ENCODE data around the gene TEX47. TPM values are rescaled to one million over a fixed set of nuclear protein-coding genes. Genes with fewer than 3 reads are reported as not detected.

Gene TEX47
- not detected for total RNA-seq

DNA sequence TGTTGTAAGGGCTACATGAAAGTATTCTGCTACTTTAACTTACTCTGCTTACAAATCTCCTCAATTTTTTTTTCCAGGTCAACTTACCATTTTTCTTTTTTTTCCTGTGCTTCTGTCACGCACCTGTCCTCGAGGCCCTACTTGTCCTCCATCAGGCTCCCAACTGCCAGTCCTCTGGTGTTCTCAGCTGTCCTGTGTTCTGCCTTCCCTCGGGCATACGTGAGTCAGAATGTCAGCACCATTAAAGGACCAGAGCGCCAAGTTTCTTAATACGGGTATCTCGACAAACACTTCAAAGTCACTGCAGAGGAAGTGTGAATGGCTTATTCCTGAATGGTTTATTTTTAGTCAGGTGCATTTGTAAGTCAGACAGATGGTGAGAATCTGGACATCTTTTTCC is at the start of gene TEX47:
TEX47 (minus strand) TSS at position 185 of the 400 bp plus-strand sequence. CDS start 795 bp downstream, outside the sequence.
- ATAC-seq (no peak), DNase-seq (ENCODE audit: low spot score) (no peak)
- Mint-ChIP-seq H3K4me1 (ENCODE audit: low read depth in 2 of 2) (no peaks in the 10 kb centered on the region), H3K4me3 (no peak within 1 kb of the TSS), H3K9me3 (no peaks in the 10 kb centered on the region), H3K27me3 (no peaks in the 10 kb centered on the region), H3K27ac (no peak within 1 kb of the TSS), H3K36me3 (no peaks in the 10 kb centered on the region)

DNA sequence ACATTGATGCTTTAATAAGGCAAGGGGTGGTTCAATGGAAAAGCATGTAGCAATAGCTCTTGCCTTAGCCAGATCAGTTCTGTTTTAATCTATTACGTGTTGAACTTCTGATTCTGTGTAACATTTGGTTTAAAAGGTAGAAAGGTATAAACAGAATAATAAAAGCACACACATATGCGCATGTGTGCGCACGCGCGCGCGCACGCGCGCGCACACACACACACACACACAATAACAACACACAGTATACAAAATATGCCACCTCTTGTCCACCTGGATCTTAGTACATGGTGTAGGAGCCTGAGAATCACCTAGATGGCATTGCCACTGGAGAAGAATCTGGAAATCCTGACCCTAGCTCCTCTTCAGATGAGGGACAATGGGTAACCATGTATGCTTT is 49.6 kb upstream of the TEX47 start:
- Mint-ChIP-seq H3K4me3 (no peak overlapping the region), H3K27ac (no peak overlapping the region), H3K9me3 (peaks cover under 1% of the 10 kb centered on the region), H3K36me3 (no peaks in the 10 kb centered on the region), H3K27me3 (no peaks in the 10 kb centered on the region), H3K4me1 (ENCODE audit: low read depth in 2 of 2) (no peaks in the 10 kb centered on the region)
- ATAC-seq (no peak), DNase-seq (ENCODE audit: low spot score) (no peak)

DNA sequence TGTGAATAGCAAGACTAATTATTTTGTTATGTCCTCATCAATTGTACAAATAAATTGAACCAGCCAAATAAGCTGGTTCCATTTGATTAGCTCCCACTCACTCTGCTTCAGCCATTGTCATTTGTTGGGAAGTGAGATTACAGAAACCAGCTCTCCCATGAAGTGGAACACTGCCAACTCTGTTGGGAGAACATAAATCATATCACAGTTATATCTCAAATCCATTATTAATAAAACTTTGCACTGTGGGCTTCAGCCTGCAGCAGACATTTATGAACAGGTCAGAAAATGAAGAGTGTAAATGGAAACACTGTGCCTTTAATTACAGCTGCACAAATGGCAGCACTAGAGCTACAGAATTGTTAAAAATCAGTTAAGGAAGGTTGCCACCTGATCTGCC is 46.7 kb upstream of the TEX47 start:
- no peak for DNase-seq (ENCODE audit: low spot score)

DNA sequence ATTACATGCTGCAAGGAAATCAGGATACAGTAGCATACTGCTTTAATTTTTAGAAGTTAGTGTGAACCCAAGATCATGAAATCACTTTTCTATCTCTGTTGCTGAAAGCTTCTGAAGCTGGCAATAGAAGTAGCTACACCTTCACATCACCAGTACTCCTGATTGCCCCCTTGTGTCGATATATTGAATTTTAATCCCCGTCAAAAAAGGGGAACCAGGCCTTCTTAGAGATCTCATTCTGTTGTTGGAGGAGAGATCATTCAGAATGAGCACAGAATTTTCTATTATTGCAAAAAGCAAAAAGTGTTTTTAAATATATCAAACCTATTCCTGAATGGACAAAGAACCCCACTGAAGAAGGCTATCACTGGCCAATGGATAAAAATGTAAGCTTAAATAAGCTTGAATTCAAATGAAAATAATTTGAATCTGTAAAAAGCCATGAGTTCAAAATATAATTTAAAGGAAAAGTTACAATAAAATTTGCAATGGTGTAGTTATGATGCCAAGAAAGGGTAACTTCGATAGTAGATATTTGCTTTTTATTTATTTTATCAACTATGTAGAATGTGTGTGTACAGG is 39.7 kb upstream of the TEX47 start:
- ATAC-seq (no peak), DNase-seq (ENCODE audit: low spot score) (no peak)
- Mint-ChIP-seq H3K27me3 (no peaks in the 10 kb centered on the region), H3K36me3 (no peaks in the 10 kb centered on the region), H3K4me1 (ENCODE audit: low read depth in 2 of 2) (no peaks in the 10 kb centered on the region), H3K9me3 (peaks cover 3% of the 10 kb centered on the region), H3K4me3 (no peak overlapping the region), H3K27ac (no peak overlapping the region)

More for the DNA sequence above, 46.7 kb upstream of the TEX47 start:
- H3K27me3 Mint-ChIP-seq, result no peaks in the 10 kb centered on the region
- H3K4me3 Mint-ChIP-seq, result no peak overlapping the region
- H3K36me3 Mint-ChIP-seq, result no peaks in the 10 kb centered on the region
- no peaks in the 10 kb centered on the region for H3K9me3 Mint-ChIP-seq
- no peak overlapping the region for H3K27ac Mint-ChIP-seq
- no peaks in the 10 kb centered on the region for H3K4me1 Mint-ChIP-seq (ENCODE audit: low read depth in 2 of 2)
- no peak for ATAC-seq

DNA sequence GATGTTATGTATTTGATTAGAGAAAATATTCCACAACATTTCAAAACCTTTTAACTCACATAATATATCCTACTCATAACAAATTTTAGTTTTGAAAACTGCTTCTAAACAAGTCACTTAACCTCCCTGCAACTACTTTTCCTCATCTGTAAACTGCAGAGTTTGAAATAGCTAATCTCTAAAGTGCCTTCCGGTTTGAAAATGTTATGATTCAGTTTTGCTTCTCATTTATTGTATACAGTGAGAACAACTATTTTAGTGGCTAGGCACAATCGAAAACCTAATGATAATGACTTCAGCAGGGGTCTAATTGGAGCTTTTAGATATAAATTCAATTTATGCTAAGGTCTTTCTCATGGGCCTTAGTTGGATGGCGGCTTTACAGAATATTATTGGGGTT is 30.7 kb upstream of the TEX47 start:
- DNase-seq (ENCODE audit: low spot score), result no peak
- ATAC-seq, result no peak
- Mint-ChIP-seq H3K27ac (no peak overlapping the region), H3K9me3 (peaks cover 18% of the 10 kb centered on the region), H3K27me3 (no peaks in the 10 kb centered on the region), H3K4me1 (ENCODE audit: low read depth in 2 of 2) (no peaks in the 10 kb centered on the region), H3K36me3 (no peaks in the 10 kb centered on the region), H3K4me3 (no peak overlapping the region)

DNA sequence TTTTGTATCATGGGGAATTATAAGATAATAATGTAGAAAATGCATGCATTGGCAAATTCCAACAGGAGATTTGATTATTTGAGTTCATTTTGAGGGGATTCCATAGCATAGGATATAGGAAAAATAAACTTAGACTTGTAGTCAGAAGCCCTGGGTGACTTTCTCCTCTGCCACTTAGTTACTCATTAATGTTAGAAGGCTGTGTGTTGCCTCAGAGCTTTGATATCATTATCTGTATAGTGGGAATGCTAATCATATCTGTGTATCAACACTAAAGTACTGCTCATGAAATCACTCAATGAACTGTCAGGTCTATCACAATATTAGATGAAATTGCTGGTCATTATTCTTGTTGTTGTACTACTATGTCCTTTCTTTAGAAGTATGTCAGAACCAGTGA is 23.0 kb upstream of the TEX47 start:
- H3K27ac Mint-ChIP-seq, result no peak overlapping the region
- H3K27me3 Mint-ChIP-seq, result no peaks in the 10 kb centered on the region
- H3K9me3 Mint-ChIP-seq, result peaks cover 16% of the 10 kb centered on the region
- H3K4me1 Mint-ChIP-seq (ENCODE audit: low read depth in 2 of 2), result no peaks in the 10 kb centered on the region
- H3K36me3 Mint-ChIP-seq, result no peaks in the 10 kb centered on the region
- DNase-seq (ENCODE audit: low spot score) (no peak), ATAC-seq (no peak)
- no peak overlapping the region for H3K4me3 Mint-ChIP-seq

DNA sequence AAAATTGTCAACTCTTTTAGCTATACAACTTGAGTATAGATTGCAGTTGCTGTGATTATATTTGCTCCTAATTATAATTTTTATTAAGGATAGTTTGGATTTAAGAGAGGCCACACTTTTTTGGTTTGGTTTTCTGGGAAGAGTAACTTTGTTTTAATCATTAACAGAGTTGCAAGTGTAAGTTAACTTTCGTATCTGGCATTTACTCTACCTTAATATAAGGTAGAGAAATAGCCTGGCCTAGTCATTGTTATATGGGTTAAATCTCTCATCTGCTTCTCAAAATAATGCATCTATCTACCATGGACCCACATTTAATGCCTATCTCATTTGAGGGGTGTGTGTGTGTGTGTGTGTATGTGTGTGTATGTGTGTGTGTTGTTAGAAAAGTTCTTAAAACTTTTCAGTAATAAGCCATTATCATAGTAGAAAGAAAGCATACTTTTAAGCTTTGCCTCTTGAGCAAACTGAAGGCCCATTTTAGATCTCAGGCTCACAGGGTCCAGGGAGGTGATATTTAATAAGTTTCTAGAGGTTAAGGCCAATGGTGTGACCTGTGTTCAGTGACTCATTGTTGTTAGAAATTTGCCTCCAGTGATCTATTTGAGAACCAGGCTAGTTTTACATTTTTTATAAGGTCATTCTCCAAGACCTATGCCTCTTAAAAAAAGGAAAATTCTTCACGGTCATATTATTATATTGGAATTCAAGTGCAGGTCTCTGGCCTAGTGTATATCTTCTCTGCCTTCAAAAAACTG is 10.9 kb upstream of the TEX47 start:
- Mint-ChIP-seq H3K27me3 (no peaks in the 10 kb centered on the region), H3K4me1 (ENCODE audit: low read depth in 2 of 2) (no peaks in the 10 kb centered on the region), H3K36me3 (no peaks in the 10 kb centered on the region), H3K27ac (no peak overlapping the region), H3K4me3 (no peak overlapping the region), H3K9me3 (peaks cover 3% of the 10 kb centered on the region)
- ATAC-seq, result no peak
- DNase-seq (ENCODE audit: low spot score), result no peak

DNA sequence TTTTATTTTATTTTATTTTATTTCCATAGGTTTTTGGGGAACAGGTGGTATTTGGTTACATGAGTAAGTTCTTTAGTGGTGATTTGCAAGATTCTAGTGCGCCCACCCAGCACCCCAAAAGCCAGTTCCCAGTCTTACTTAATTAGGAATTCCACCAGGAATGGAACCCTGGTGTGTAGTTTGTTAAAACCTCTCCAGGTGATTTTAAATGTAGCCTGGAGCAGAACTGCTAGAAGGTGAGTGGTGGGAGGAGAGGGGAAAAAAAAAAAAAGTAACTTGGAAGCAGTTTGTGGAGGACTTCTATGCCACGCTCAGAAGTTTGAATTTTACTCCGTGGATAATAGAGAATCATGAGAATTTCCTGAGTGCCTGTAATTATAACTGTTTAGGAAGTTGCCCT is 5.5 kb upstream of the TEX47 start:
- Mint-ChIP-seq H3K36me3 (no peaks in the 10 kb centered on the region), H3K9me3 (peaks cover 3% of the 10 kb centered on the region), H3K4me3 (no peak overlapping the region), H3K4me1 (ENCODE audit: low read depth in 2 of 2) (no peaks in the 10 kb centered on the region), H3K27ac (no peak overlapping the region), H3K27me3 (no peaks in the 10 kb centered on the region)
- ATAC-seq, result no peak
- no peak for DNase-seq (ENCODE audit: low spot score)

DNA sequence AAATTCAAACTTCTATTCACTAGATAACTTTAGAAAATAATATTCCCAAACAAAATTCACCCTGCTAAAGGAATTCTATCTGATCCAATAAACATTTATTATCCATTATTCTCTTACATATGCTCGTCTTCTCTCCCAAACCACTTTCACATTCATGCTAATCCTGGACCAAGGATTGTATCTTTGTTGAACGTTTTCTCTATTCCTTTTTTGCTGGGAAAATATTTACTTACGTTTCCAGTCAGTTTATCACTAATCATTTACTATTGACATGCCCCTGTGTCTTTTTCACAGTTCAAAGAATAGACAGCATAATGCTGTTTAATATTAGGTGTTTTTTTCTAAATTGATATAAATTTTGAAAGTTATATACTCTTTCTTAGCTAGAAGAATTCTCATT is 3.2 kb downstream of the TEX47 start:
- DNase-seq (ENCODE audit: low spot score) (no peak), ATAC-seq (no peak)
- H3K9me3 Mint-ChIP-seq, result no peaks in the 10 kb centered on the region
- no peaks in the 10 kb centered on the region for H3K36me3 Mint-ChIP-seq
- no peaks in the 10 kb centered on the region for H3K27me3 Mint-ChIP-seq
- no peak overlapping the region for H3K4me3 Mint-ChIP-seq
- no peak overlapping the region for H3K27ac Mint-ChIP-seq
- H3K4me1 Mint-ChIP-seq (ENCODE audit: low read depth in 2 of 2), result no peaks in the 10 kb centered on the region

DNA sequence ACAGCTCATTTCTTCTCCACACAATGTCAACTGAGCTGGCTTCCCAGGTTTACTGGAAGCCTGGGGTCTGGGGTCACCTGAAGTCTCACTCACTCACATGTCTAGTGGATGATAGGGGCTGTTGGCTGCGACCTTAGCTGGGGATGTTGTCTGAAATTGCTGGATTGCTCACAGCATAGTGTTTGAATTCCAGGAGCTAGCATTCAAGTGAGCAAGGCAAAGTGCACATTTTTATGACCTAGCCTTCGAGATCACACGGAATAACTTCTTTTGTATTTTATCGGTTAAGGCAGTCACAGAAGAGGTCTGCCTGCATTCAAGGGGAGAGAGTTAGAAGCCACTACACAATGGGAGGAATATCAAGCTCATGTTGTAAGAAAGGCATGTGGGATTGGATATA is 3.6 kb downstream of the TEX47 start:
- DNase-seq (ENCODE audit: low spot score) (no peak), ATAC-seq (no peak)
- Mint-ChIP-seq H3K4me1 (ENCODE audit: low read depth in 2 of 2) (no peaks in the 10 kb centered on the region), H3K27me3 (no peaks in the 10 kb centered on the region), H3K4me3 (no peak overlapping the region), H3K9me3 (no peaks in the 10 kb centered on the region), H3K27ac (no peak overlapping the region), H3K36me3 (no peaks in the 10 kb centered on the region)

DNA sequence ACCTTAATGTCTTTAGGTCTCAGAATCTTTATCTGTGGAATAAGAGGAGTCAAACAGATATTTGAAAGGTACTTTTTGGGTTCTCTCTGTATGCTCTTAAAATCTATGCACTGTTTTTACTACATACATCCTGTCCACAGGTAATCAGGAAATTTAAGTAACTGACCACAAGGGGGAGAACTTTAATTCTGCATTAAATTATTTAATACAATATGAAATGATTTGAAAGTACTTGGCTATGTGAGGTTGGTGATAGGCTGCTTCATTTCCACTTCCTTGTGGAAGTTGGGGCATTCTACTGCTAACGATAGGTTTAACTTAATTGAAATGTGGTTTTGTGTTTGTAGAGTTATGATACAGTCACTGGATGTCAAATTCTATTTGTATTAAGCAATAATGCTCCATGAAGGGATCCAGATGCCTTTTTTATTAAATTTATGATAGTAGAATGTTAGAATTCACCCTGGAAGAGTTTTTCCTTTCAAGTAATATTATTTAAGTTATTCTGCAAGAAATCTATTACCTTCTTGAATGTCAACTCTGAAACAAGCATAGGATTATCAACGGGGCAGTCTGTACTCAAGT is 6.0 kb downstream of the TEX47 start:
- H3K9me3 Mint-ChIP-seq, result peaks cover 3% of the 10 kb centered on the region
- H3K4me3 Mint-ChIP-seq, result no peak overlapping the region
- no peaks in the 10 kb centered on the region for H3K36me3 Mint-ChIP-seq
- no peaks in the 10 kb centered on the region for H3K27me3 Mint-ChIP-seq
- DNase-seq (ENCODE audit: low spot score), result no peak
- no peaks in the 10 kb centered on the region for H3K4me1 Mint-ChIP-seq (ENCODE audit: low read depth in 2 of 2)
- H3K27ac Mint-ChIP-seq, result no peak overlapping the region
- no peak for ATAC-seq

DNA sequence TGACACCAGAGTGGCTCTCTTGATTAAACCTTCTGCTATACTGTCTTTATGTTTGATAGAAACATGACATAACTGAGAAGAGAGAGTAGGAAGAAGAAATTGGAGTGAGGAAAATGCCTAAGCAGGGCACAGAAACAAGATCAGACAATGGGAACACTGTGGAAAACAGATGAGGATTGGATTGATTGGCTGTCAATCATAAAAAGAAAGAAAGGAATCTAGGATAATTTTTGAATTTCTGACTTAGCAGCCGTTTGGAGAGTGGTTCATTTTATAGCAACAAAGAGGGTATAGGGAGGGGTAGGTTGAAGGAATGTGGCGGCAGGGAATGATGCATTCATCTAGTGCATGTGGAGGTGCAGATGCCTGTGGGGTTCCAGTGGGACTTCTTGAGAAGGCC is 7.8 kb downstream of the TEX47 start:
- H3K36me3 Mint-ChIP-seq, result no peaks in the 10 kb centered on the region
- no peak overlapping the region for H3K27ac Mint-ChIP-seq
- DNase-seq (ENCODE audit: low spot score) (no peak), ATAC-seq (no peak)
- no peaks in the 10 kb centered on the region for H3K4me1 Mint-ChIP-seq (ENCODE audit: low read depth in 2 of 2)
- H3K9me3 Mint-ChIP-seq, result peaks cover 3% of the 10 kb centered on the region
- no peak overlapping the region for H3K4me3 Mint-ChIP-seq
- no peaks in the 10 kb centered on the region for H3K27me3 Mint-ChIP-seq

DNA sequence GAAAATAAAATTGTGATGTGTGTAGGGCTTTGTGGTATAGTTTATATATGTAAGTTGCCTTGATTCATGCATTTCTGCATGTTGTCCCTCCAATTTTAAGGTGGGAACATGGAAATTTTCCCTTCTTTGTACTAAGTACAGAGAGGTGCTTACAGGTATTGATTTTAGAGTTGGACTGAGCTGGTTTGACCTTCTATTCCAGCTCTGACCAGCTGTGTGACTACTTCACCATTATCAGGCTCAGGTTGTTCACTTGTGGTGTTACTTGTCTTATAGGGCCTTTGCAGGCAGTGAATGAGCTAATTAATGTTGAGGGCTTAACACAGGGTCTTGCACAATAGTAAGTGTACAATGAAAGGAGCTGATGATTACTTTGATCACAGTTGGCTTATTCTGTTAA is 19.7 kb downstream of the TEX47 start:
- H3K27me3 Mint-ChIP-seq, result no peaks in the 10 kb centered on the region
- no peak overlapping the region for H3K27ac Mint-ChIP-seq
- no peaks in the 10 kb centered on the region for H3K36me3 Mint-ChIP-seq
- H3K4me3 Mint-ChIP-seq, result no peak overlapping the region
- no peaks in the 10 kb centered on the region for H3K9me3 Mint-ChIP-seq
- no peaks in the 10 kb centered on the region for H3K4me1 Mint-ChIP-seq (ENCODE audit: low read depth in 2 of 2)
- DNase-seq (ENCODE audit: low spot score) (no peak), ATAC-seq (no peak)

DNA sequence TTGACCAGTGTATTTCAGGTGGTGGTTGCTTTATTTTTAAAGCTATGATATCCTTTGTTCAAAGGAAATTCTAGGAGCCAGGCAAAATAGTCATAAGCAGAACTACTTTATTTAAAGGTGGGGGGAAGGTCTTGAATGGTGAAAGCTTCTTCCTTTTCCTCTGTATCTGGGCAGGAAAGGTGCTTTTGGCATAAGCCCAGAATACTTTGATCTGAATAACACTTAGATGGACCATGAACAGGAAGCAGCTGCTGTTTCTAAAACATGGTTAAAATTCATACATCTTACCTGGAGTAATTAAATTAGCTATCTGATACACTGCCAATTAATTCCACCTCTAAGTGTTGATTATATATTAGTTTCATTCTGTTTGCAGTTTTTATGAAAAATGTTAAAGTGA is 22.8 kb downstream of the TEX47 start:
- Mint-ChIP-seq H3K9me3 (no peaks in the 10 kb centered on the region), H3K36me3 (no peaks in the 10 kb centered on the region), H3K4me3 (no peak overlapping the region), H3K27ac (no peak overlapping the region), H3K27me3 (no peaks in the 10 kb centered on the region), H3K4me1 (ENCODE audit: low read depth in 2 of 2) (no peaks in the 10 kb centered on the region)
- ATAC-seq (no peak), DNase-seq (ENCODE audit: low spot score) (no peak)
